Measurements from ENCODE around the gene BNC2.

GRCh38 chr9:16418721-16419120 lies 451.7 kb downstream of the BNC2 start:
- TF ChIP-seq CTCF (IDR thresholded peaks at IDR 0.05; ENCODE audit: insufficient read depth, low read length): no peak
- TF ChIP-seq POLR2AphosphoS5 (IDR thresholded peaks at IDR 0.05; ENCODE audit: low read depth): no peak
